ENCODE data around the gene ANKMY1.
"Not testable (repeated sequence)": the region's sequence is repeated elsewhere in the genome, so short reads cannot be mapped to it uniquely, and the experiment has no call there.

Gene ANKMY1

DNA sequence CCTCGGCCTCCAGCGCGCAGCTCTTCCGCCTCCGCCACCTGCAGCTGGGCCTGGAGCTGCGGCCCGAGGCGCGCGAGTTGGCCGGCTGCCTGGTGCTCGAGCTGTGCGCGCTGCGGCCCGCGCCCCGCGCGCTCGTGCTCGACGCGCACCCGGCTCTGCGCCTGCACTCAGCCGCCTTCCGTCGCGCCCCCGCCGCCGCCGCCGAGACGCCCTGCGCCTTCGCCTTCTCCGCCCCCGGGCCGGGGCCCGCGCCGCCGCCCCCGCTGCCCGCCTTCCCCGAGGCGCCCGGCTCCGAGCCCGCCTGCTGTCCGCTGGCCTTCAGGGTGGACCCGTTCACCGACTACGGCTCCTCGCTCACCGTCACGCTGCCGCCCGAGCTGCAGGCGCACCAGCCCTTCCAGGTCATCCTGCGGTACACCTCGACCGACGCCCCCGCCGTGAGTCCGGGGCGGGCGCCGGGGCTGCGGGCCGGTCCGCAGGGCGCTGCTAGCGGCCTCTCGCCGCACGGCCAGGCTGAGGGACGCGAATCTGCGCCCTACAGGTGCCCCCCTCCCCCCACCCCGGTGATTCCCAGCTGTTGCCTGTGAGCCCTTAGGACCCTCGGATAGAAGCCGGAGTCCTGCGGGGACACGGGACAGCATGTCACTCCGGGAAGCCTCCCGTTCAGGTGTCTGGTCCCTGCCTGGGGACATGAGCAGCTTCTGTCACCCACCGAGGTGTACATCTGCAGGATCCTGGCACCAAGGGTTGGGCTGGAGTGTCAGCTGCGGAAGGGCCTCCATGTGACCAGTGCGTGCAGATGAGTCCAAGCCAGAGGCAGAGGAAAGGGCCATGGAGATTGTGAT is 11.1 kb upstream of the ANKMY1 start:
- H3K4me1 ChIP-seq (ENCODE audit: control insufficient read depth, low read depth, low read length), result no peaks in the 10 kb centered on the region
- no peak overlapping the region for H3K9ac ChIP-seq (ENCODE audit: low read length)
- H3K27ac ChIP-seq (ENCODE audit: low read length), result no peak overlapping the region
- no peaks in the 10 kb centered on the region for H3K36me3 ChIP-seq (ENCODE audit: control insufficient read depth, low read depth, low read length)
- H3K27me3 ChIP-seq (ENCODE audit: control insufficient read depth, insufficient read depth, low read length), result peaks cover 38% of the 10 kb centered on the region
- H3K9me3 ChIP-seq (ENCODE audit: control insufficient read depth, low read depth, low read length), result no peaks in the 10 kb centered on the region
- H3K4me3 ChIP-seq (ENCODE audit: low read length), result peak overlapping the region; percentile 46

GRCh38 chr2:240567872-240568677 is 10.3 kb upstream of the ANKMY1 start, which contains the start of gene RNPEPL1:
Gene RNPEPL1 (plus strand): TSS chr2:240568484. CDS start chr2:240568587, 103 bp downstream.
- H3K4me1 ChIP-seq (ENCODE audit: control insufficient read depth, low read depth, low read length), result no peaks in the 10 kb centered on the region
- H3K36me3 ChIP-seq (ENCODE audit: control insufficient read depth, low read depth, low read length), result no peaks in the 10 kb centered on the region
- H3K4me3 ChIP-seq (ENCODE audit: low read length), result peak within 1 kb of the TSS; percentile 51
- peaks cover 38% of the 10 kb centered on the region for H3K27me3 ChIP-seq (ENCODE audit: control insufficient read depth, insufficient read depth, low read length)
- no peaks in the 10 kb centered on the region for H3K9me3 ChIP-seq (ENCODE audit: control insufficient read depth, low read depth, low read length)
- no peak within 1 kb of the TSS for H3K9ac ChIP-seq (ENCODE audit: low read length)
- no peak within 1 kb of the TSS for H3K27ac ChIP-seq (ENCODE audit: low read length)

DNA sequence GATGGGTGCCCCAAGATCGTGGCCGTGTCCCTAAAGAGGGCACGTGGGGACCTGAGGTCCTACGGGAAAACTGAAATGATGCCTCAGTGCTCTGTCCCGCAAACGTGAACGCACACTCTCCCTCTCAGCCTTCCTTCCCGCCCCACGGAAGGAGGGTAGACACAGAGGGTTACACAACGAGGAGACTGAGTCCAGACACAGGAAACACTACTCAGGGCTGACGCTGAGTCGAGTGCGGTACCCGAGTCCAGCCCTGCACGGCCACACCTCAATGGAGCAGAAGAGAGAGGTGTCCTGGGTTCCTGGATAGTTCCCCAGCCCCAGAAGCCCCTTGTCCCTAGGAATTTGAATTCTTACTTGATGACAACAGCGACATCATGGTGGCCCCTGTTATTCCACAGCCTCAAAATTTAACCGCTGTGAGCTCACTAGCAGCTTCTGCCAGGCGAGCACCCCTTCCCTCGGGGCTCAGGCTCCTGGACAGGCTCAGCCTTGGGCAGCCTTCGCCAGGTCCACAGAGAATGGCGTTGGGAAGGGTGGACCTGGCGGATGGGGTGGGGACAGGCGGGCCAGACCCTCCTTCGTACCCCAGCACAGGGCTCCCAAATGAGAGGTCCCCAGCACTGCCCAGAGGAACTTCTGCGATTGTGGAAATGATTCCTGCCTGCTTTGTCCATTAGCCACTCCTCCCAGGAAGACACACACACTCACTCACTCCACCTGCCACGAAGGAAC is 9.5 kb upstream of the ANKMY1 start:
- no peak overlapping the region for H3K9ac ChIP-seq (ENCODE audit: low read length)
- no peaks in the 10 kb centered on the region for H3K4me1 ChIP-seq (ENCODE audit: control insufficient read depth, low read depth, low read length)
- H3K27ac ChIP-seq (ENCODE audit: low read length), result no peak overlapping the region

DNA sequence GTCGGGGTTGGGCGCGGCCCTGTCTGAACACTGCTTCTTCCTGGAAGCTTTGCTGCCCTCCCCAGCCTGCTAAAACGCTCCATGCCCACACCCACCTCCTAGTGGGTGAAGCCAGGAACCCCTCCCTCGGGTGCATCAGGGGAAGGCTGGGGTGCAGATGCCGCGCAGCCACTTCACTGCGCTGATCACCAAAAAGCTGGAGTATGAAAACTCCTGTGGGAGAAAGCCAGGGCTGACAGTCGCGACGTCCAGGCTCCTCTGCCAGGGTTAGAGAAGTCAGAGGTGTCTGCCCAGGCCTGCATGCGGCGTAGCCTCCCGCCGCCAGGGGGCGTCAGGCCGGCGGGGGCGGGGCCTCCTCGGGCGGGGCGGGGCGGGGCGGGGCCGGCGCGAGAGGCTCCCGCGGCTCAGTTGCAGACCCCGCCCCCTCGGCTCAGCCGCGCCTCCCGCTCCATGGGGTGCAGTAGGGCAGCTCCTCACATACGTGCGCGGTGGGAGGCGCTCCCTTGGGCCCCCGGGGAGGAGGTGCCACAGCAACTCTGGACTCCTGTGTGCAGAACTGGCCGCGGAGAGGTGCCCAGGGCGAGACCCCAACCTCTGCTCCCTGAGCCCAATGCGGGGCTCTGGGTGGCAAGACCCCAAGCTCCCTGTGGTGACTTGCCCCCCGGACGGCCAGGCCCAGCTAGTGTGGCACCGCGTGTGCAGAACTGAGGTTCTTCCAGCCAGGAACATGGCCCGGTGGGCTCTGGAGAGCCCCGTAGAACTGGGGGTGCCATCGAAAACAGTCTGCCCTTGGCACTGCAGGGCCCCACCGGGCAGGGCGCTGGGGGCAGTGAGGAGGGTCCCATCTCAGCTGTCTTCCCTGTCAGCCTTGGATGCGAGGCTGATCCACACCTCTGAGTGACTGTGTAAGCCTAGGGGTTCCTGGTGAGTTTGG is 8.7 kb upstream of the ANKMY1 start:
- H3K4me1 ChIP-seq (ENCODE audit: control insufficient read depth, low read depth, low read length), result peaks cover 2% of the 10 kb centered on the region
- no peaks in the 10 kb centered on the region for H3K9me3 ChIP-seq (ENCODE audit: control insufficient read depth, low read depth, low read length)
- H3K27me3 ChIP-seq (ENCODE audit: control insufficient read depth, insufficient read depth, low read length), result peaks cover 38% of the 10 kb centered on the region
- H3K9ac ChIP-seq (ENCODE audit: low read length), result no peak overlapping the region
- H3K4me3 ChIP-seq (ENCODE audit: low read length), result no peak overlapping the region
- no peak overlapping the region for H3K27ac ChIP-seq (ENCODE audit: low read length)
- H3K36me3 ChIP-seq (ENCODE audit: control insufficient read depth, low read depth, low read length), result no peaks in the 10 kb centered on the region

More for the DNA sequence above, 9.5 kb upstream of the ANKMY1 start:
- no peaks in the 10 kb centered on the region for H3K9me3 ChIP-seq (ENCODE audit: control insufficient read depth, low read depth, low read length)
- H3K36me3 ChIP-seq (ENCODE audit: control insufficient read depth, low read depth, low read length), result no peaks in the 10 kb centered on the region
- peak overlapping the region; percentile 51 for H3K4me3 ChIP-seq (ENCODE audit: low read length)
- H3K27me3 ChIP-seq (ENCODE audit: control insufficient read depth, insufficient read depth, low read length), result peaks cover 38% of the 10 kb centered on the region

GRCh38 chr2:240565333-240566202 is 7.8 kb upstream of the ANKMY1 start:
- H3K4me3 ChIP-seq (ENCODE audit: low read length), result no peak overlapping the region
- no peak overlapping the region for H3K27ac ChIP-seq (ENCODE audit: low read length)
- peaks cover 35% of the 10 kb centered on the region for H3K27me3 ChIP-seq (ENCODE audit: control insufficient read depth, insufficient read depth, low read length)
- no peaks in the 10 kb centered on the region for H3K36me3 ChIP-seq (ENCODE audit: control insufficient read depth, low read depth, low read length)
- H3K9me3 ChIP-seq (ENCODE audit: control insufficient read depth, low read depth, low read length), result no peaks in the 10 kb centered on the region
- peaks cover 3% of the 10 kb centered on the region for H3K4me1 ChIP-seq (ENCODE audit: control insufficient read depth, low read depth, low read length)
- H3K9ac ChIP-seq (ENCODE audit: low read length), result no peak overlapping the region

DNA sequence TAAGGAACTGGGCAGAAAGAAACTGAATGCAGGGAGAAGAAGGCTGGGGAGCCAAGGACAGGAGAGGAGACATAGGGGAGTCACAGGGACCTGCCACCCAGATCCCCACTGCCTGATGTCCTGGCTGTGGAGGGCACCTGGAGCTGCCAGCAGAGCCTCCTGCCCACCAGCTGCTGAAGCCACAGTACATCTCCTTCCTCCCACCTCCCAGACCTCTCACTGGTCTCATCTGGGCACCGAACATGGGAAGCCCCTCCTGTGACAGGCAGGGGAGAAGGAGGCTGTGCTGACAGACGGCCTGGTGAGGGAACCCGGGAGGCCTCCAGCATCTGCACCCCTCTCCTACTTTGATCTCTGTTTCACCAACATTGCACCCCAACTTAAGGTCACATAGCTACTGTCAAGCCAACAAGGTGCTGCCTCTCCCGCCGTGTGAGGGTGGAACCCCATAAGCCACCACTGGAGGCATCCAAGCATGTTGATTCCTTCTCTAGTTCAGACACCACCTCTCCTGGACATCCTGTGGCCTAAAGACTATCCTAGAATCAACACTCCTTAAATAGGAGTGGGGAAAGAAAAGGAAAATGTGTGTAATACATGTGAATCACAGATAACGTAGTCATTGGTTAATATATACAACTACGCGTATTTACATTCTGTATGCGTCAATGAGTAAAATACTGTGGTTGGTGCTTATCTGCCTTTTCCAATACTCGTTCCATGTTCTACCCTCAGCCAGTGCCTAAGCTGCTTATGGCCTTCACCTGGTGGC is 7.0 kb upstream of the ANKMY1 start:
- no peaks in the 10 kb centered on the region for H3K9me3 ChIP-seq (ENCODE audit: control insufficient read depth, low read depth, low read length)
- no peak overlapping the region for H3K9ac ChIP-seq (ENCODE audit: low read length)
- H3K4me3 ChIP-seq (ENCODE audit: low read length), result no peak overlapping the region
- H3K27ac ChIP-seq (ENCODE audit: low read length), result no peak overlapping the region
- no peaks in the 10 kb centered on the region for H3K36me3 ChIP-seq (ENCODE audit: control insufficient read depth, low read depth, low read length)
- peaks cover 31% of the 10 kb centered on the region for H3K27me3 ChIP-seq (ENCODE audit: control insufficient read depth, insufficient read depth, low read length)
- H3K4me1 ChIP-seq (ENCODE audit: control insufficient read depth, low read depth, low read length), result peaks cover 5% of the 10 kb centered on the region

DNA sequence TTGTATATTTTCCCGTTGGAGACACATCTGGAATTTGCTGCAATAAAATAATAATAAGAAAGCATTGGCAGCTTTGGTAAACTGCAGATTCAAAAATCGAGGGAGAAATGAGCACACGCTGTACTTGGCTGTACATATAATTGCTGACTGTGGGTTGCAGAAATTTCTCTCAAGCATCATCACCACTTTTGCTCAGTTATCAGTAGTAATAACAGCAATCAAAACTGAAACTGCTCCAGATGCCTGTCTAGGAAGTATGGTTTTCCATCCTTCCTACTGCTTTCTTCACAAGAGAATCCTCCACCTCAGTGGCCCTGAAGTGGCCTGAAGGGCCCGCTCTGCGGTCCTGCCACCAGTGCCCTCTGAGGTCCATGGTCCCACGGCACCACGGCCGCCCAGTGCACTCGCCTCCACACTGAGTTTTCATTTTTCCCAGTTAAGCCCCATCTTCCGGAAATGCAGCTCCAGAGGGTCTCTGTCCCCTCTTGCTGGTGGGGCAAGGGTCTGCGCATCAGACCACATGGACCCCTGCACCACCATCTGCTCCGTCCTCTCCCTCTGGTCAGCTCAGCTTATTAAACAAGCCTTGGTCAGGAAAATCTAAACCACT is 6.3 kb upstream of the ANKMY1 start:
- no peak overlapping the region for H3K27ac ChIP-seq (ENCODE audit: low read length)
- no peak overlapping the region for H3K4me3 ChIP-seq (ENCODE audit: low read length)
- H3K9ac ChIP-seq (ENCODE audit: low read length), result no peak overlapping the region
- H3K4me1 ChIP-seq (ENCODE audit: control insufficient read depth, low read depth, low read length), result peaks cover 8% of the 10 kb centered on the region
- peaks cover 31% of the 10 kb centered on the region for H3K27me3 ChIP-seq (ENCODE audit: control insufficient read depth, insufficient read depth, low read length)
- no peaks in the 10 kb centered on the region for H3K36me3 ChIP-seq (ENCODE audit: control insufficient read depth, low read depth, low read length)
- no peaks in the 10 kb centered on the region for H3K9me3 ChIP-seq (ENCODE audit: control insufficient read depth, low read depth, low read length)

DNA sequence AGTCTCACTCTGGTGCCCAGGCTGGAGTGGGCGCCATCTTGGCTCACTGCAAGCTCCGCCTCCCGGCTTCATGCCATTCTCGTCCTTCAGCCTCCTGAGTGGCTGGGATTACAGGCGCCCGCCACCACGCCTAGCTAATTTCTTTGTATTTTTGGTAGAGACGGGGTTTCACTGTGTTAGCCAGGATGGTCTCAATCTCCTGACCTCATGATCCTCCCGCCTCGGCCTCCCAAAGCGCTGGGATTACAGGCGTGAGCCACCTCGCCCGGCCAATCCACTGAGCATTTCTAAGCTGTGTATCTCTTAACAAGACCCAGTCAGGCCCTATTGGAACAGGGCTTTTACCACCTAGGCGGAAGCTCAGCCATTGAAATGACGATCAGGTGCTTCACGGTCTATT is 5.4 kb upstream of the ANKMY1 start:
- H3K27me3 ChIP-seq (ENCODE audit: control insufficient read depth, insufficient read depth, low read length), result peaks cover 36% of the 10 kb centered on the region
- H3K4me3 ChIP-seq (ENCODE audit: low read length); H3K36me3 ChIP-seq (ENCODE audit: control insufficient read depth, low read depth, low read length); H3K4me1 ChIP-seq (ENCODE audit: control insufficient read depth, low read depth, low read length); H3K9me3 ChIP-seq (ENCODE audit: control insufficient read depth, low read depth, low read length); H3K27ac ChIP-seq (ENCODE audit: low read length); H3K9ac ChIP-seq (ENCODE audit: low read length): not testable (repeated sequence)

DNA sequence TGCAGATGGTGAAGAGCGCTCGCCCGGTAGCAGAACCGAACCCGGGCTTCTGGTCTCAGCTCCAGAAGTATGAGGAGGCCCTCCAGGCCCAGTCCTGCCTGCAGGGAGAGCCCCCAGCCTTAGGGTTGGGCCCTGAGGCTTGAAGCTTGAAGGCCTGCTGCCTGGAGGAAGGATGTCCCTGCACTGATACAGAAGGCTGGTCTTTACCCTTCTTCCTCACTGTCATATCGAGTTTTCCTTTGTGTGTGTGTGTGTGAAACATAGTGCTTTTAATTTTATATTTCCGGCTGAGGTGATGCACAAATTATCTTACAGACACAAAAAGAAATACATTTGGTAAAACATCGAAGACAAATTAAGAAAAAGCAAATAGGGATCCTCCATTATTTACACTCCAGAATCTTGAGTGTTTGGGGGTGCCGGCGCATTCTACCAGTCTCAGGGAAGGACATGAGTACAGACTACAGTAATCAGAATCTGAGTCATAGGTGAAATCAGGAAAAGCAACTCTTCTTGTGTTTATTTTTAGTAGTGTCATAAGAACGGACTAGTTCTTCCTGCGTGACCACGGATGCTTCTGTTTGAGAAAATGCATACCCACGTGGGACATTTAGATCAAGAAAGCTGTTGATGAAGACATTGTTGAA is 3.7 kb upstream of the ANKMY1 start:
- H3K27me3 ChIP-seq (ENCODE audit: control insufficient read depth, insufficient read depth, low read length), result peaks cover 34% of the 10 kb centered on the region
- H3K4me3 ChIP-seq (ENCODE audit: low read length), result peak overlapping the region; percentile 70
- H3K27ac ChIP-seq (ENCODE audit: low read length), result no peak overlapping the region
- no peaks in the 10 kb centered on the region for H3K36me3 ChIP-seq (ENCODE audit: control insufficient read depth, low read depth, low read length)
- peaks cover 8% of the 10 kb centered on the region for H3K4me1 ChIP-seq (ENCODE audit: control insufficient read depth, low read depth, low read length)
- peak overlapping the region; percentile 26 for H3K9ac ChIP-seq (ENCODE audit: low read length)
- no peaks in the 10 kb centered on the region for H3K9me3 ChIP-seq (ENCODE audit: control insufficient read depth, low read depth, low read length)
